Measurements from ENCODE around the gene SLC6A11. TPM values are rescaled to one million over a fixed set of nuclear protein-coding genes. Genes with fewer than 3 reads are reported as not detected.

The SLC6A11 gene
- total and polyA plus RNA-seq, 12 donors = 0.05 TPM; not detected in 11

- no peak for DNase-seq
- TF ChIP-seq CTCF (IDR thresholded peaks at IDR 0.05) = no peak
- Histone ChIP-seq H3K4me1 (peaks cover 3 to 29% (median 16%) of the 10 kb centered on the region in 9 donors), H3K27ac (no peak overlapping the region), H3K36me3 (no peaks in the 10 kb centered on the region), H3K4me3 (no peak overlapping the region), H3K9me3 (no peaks in the 10 kb centered on the region), H3K27me3 (peaks cover 0 to 10% (median 0%) of the 10 kb centered on the region in 7 donors)
- 16 to 20% methylated on average over 5 of the region's 5 CpGs for WGBS, 2 donors
- intact Hi-C loops (cut with DNase I) = loop anchor here in 6 of 10 donors (2.0 to 5.0 kb wide), 2 partner anchors 33 to 35 kb away; no protein-coding TSS in a partner anchor
- peak in 1 of 8 donors; percentile 33 for ATAC-seq
These were observed 165.9 kb downstream of the SLC6A11 start for GRCh38 chr3:10981961-10982360.

DNA sequence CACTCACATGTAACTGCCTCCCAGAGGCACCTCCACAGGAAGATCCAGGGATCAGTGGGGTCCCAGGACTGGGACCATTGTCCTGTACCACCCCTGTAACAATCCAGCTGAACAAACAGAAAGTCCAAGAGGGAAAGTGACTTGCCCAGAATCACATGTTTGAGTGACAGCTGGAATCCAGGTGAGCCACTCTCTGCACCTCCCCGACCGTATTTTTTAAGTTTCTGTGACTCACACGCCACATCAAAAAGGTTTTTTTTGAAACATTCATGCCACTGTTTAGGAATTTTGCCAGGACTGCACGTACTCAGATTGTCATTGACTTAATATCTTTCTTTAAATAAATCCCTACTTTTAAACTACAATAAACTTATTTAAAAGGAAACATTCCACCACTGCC, 166.8 kb downstream of the SLC6A11 start:
- DNase-seq (no peak), ATAC-seq (no peak)
- no peak for TF ChIP-seq CTCF (IDR thresholded peaks at IDR 0.05)
- H3K4me3 ChIP-seq = peak overlapping the region in 2 of 10 donors; percentile 11 to 13
- H3K36me3 ChIP-seq = no peaks in the 10 kb centered on the region
- H3K27ac ChIP-seq = no peak overlapping the region
- 8% methylated on average over 4 of the region's 4 CpGs for WGBS, 2 donors
- intact Hi-C loops (cut with DNase I) = loop anchor here in 6 of 10 donors (2.0 to 5.0 kb wide), 2 partner anchors 34 to 35 kb away; no protein-coding TSS in a partner anchor
- H3K4me1 ChIP-seq = peaks cover 3 to 29% (median 16%) of the 10 kb centered on the region in 9 donors
- H3K9me3 ChIP-seq = no peaks in the 10 kb centered on the region
- H3K27me3 ChIP-seq = peaks cover 0 to 10% (median 0%) of the 10 kb centered on the region in 7 donors

DNA sequence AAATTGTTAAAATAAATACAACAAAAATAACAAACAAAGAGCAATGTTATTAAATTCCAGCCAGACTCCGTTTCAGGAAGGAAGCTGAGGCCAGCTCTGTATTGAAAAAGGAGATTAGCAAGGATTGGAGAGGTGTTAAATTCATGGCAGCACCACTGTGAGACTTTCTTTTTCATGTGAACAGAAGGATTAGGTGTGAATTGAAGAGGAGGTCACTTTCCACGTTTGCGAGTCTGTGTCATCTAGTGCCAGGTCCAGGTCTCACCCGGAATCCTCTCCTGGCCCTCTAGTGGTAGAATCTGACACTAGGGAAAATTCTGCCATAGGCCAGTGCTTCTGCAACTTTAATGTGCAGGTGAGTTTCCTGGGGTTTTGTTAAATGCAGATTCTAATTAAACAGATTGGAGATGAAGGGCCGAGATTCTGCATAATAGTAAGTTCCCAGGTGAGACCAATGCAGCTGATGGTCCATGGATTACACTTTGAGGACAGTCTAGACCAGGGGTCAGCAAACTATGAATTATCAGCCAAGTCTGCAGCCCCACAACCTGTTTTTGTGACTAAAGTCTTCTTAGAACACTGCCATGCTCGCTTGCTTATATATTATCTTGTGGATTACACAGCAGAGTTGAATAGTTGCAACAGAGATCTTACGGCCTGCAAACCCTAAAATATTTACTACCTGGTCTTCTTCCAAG, 167.3 kb downstream of the SLC6A11 start:
- ATAC-seq (peak in 6 of 8 donors; percentile 50 to 67 (median 56)), DNase-seq (no peak)
- Histone ChIP-seq H3K27ac (no peak overlapping the region), H3K4me3 (peak overlapping the region in 3 of 10 donors; percentile 11 to 26 (median 13)), H3K9me3 (no peaks in the 10 kb centered on the region), H3K27me3 (peaks cover 0 to 10% (median 0%) of the 10 kb centered on the region in 7 donors), H3K4me1 (peaks cover 3 to 29% (median 16%) of the 10 kb centered on the region in 9 donors), H3K36me3 (no peaks in the 10 kb centered on the region)
- intact Hi-C loops (cut with DNase I) = loop anchor here in 6 of 10 donors (2.0 to 5.0 kb wide), 2 partner anchors 35 to 36 kb away; no protein-coding TSS in a partner anchor
- WGBS, 2 donors = 25 to 26% methylated on average over 7 of the region's 7 CpGs
- peak; percentile 45 to 77 (median 73) for TF ChIP-seq CTCF (IDR thresholded peaks at IDR 0.05)

- Histone ChIP-seq H3K27me3 (peaks cover 0 to 10% (median 0%) of the 10 kb centered on the region in 7 donors), H3K27ac (no peak overlapping the region), H3K9me3 (no peaks in the 10 kb centered on the region), H3K4me3 (no peak overlapping the region), H3K36me3 (no peaks in the 10 kb centered on the region), H3K4me1 (peaks cover 3 to 29% (median 16%) of the 10 kb centered on the region in 9 donors)
- no peak for TF ChIP-seq CTCF (IDR thresholded peaks at IDR 0.05)
- WGBS, 2 donors = 79 to 90% methylated on average over 1 of the region's 1 CpG
- no peak for ATAC-seq
- DNase-seq = no peak
- intact Hi-C loops (cut with DNase I) = loop anchor here in 5 of 10 donors (5.0 kb wide), 1 partner anchor 37 kb away; no protein-coding TSS in a partner anchor
These were observed 168.4 kb downstream of the SLC6A11 start for GRCh38 chr3:10984371-10984896.
